ENCODE results near the gene AGAP2. TPM values are rescaled to one million over a fixed set of nuclear protein-coding genes. Genes with fewer than 3 reads are reported as not detected.
"Not testable (repeated sequence)": the region's sequence is repeated elsewhere in the genome, so short reads cannot be mapped to it uniquely, and the experiment has no call there.

Gene AGAP2
- total RNA-seq, 6 donors from 2014 or later, result 2.0 to 7.3 (median 5.8) TPM

DNA sequence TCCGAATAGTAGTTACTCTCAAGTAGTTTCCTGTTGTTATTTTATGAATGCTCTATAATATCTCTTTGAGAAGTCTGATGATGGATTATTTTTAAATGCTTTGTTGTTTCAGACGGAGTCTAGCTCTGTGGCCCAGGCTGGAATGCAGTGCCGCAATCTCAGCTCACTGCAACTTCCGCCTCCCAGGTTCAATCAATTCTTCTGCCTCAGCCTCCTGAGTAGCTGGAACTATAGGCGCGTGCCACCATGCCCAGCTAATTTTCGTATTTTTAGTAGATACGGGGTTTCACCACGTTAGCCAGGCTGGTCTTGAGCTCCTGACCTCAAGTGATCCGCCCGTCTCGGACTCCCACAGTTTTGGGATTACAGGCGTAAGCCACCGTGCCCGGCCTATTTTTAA is 46.0 kb downstream of the AGAP2 start:
- no peaks in the 10 kb centered on the region for H3K9me3 ChIP-seq
- H3K36me3 ChIP-seq, result peaks cover 9 to 21% (median 16%) of the 10 kb centered on the region in 4 donors
- no peak for TF ChIP-seq POLR2AphosphoS5 (IDR thresholded peaks at IDR 0.05)
- TF ChIP-seq, protein P1, sequence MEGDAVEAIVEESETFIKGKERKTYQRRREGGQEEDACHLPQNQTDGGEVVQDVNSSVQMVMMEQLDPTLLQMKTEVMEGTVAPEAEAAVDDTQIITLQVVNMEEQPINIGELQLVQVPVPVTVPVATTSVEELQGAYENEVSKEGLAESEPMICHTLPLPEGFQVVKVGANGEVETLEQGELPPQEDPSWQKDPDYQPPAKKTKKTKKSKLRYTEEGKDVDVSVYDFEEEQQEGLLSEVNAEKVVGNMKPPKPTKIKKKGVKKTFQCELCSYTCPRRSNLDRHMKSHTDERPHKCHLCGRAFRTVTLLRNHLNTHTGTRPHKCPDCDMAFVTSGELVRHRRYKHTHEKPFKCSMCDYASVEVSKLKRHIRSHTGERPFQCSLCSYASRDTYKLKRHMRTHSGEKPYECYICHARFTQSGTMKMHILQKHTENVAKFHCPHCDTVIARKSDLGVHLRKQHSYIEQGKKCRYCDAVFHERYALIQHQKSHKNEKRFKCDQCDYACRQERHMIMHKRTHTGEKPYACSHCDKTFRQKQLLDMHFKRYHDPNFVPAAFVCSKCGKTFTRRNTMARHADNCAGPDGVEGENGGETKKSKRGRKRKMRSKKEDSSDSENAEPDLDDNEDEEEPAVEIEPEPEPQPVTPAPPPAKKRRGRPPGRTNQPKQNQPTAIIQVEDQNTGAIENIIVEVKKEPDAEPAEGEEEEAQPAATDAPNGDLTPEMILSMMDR (IDR thresholded peaks at IDR 0.05), result no peak
- TF ChIP-seq EP300 (IDR thresholded peaks at IDR 0.05), result no peak
- no peak for TF ChIP-seq POLR2A (IDR thresholded peaks at IDR 0.05)
- no peak overlapping the region for H3K27ac ChIP-seq
- H3K27me3 ChIP-seq, result no peaks in the 10 kb centered on the region
- H3K4me3 ChIP-seq, result no peak overlapping the region
- H3K4me1 ChIP-seq, result peaks cover 13 to 21% (median 15%) of the 10 kb centered on the region in 4 donors
- no peak for DNase-seq
- no peak for ATAC-seq (ENCODE audit: low FRiP score in 2 of 2)
- 95 to 96% methylated on average over 15 of the region's 15 CpGs for WGBS, 2 donors

GRCh38 chr12:57688931-57689330 is 49.6 kb downstream of the AGAP2 start:
- WGBS, 2 donors, result 52 to 58% methylated on average over 2 of the region's 2 CpGs
- Histone ChIP-seq H3K27me3 (no peaks in the 10 kb centered on the region), H3K9me3 (no peaks in the 10 kb centered on the region), H3K36me3 (no peaks in the 10 kb centered on the region), H3K27ac (no peak overlapping the region), H3K4me3 (no peak overlapping the region), H3K4me1 (peaks cover 4 to 8% (median 6%) of the 10 kb centered on the region in 4 donors)
- DNase-seq (no peak), ATAC-seq (ENCODE audit: low FRiP score in 2 of 2) (no peak)
- TF ChIP-seq, protein P1 (IDR thresholded peaks at IDR 0.05), result no peak
- TF ChIP-seq POLR2A (IDR thresholded peaks at IDR 0.05) (no peak), POLR2AphosphoS5 (IDR thresholded peaks at IDR 0.05) (no peak), EP300 (IDR thresholded peaks at IDR 0.05) (no peak)

- TF ChIP-seq, protein P1 (IDR thresholded peaks at IDR 0.05), result no peak
- no peak for TF ChIP-seq POLR2A (IDR thresholded peaks at IDR 0.05)
- no peak for TF ChIP-seq EP300 (IDR thresholded peaks at IDR 0.05)
- no peak for TF ChIP-seq POLR2AphosphoS5 (IDR thresholded peaks at IDR 0.05)
- Histone ChIP-seq H3K27ac (no peak overlapping the region), H3K9me3 (no peaks in the 10 kb centered on the region), H3K36me3 (no peaks in the 10 kb centered on the region), H3K4me1 (peaks cover 0 to under 1% (median under 1%) of the 10 kb centered on the region in 4 donors), H3K4me3 (no peak overlapping the region), H3K27me3 (no peaks in the 10 kb centered on the region)
- DNase-seq, result no peak
- 71 to 78% methylated on average over 3 to 4 of the region's 4 CpGs for WGBS, 2 donors
- ATAC-seq (ENCODE audit: low FRiP score in 2 of 2), result no peak
These were observed 50.7 kb downstream of the AGAP2 start for GRCh38 chr12:57687862-57688261.

DNA sequence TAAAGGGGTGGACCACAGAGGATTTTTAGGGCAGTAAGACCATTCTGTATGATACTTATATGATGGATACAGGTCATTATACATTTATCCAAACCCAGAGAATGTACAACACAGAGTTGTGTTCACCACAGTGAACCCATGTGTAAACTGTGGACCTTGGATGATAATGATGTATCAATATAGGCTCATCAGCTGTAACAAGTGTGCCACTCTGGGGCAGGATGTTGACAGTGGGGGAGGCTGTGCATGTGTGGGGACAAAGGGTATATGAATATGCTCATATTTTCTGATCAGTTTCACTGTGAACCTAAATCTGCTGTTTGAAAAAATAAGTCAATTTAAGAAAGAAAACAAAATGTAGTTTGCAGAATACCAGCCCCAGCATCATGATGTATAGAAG is 58.8 kb downstream of the AGAP2 start:
- H3K27ac ChIP-seq, result no peak overlapping the region
- TF ChIP-seq POLR2AphosphoS5 (IDR thresholded peaks at IDR 0.05) (no peak), POLR2A (IDR thresholded peaks at IDR 0.05) (no peak), EP300 (IDR thresholded peaks at IDR 0.05) (no peak)
- TF ChIP-seq, protein P1 (IDR thresholded peaks at IDR 0.05), result no peak
- DNase-seq, result no peak
- no peak overlapping the region for H3K4me3 ChIP-seq
- no peaks in the 10 kb centered on the region for H3K36me3 ChIP-seq
- peaks cover 0 to 8% (median 0%) of the 10 kb centered on the region in 4 donors for H3K9me3 ChIP-seq
- H3K4me1 ChIP-seq, result no peaks in the 10 kb centered on the region
- H3K27me3 ChIP-seq, result no peaks in the 10 kb centered on the region
- ATAC-seq (ENCODE audit: low FRiP score in 2 of 2), result no peak

GRCh38 chr12:57677947-57678346 is 60.6 kb downstream of the AGAP2 start:
- H3K4me1 ChIP-seq; H3K27me3 ChIP-seq; ATAC-seq (ENCODE audit: low FRiP score in 2 of 2); H3K27ac ChIP-seq; H3K9me3 ChIP-seq; H3K4me3 ChIP-seq; DNase-seq; H3K36me3 ChIP-seq: not testable (repeated sequence)
- WGBS, 2 donors, result 91 to 92% methylated on average over 9 of the region's 9 CpGs
